ENCODE data around the gene HRH1. TPM values are rescaled to one million over a fixed set of nuclear protein-coding genes. Genes with fewer than 3 reads are reported as not detected.
A peak's percentile ranks its signal among the peaks of the same experiment; 100 is the strongest.

HRH1 gene
- total and polyA plus RNA-seq, 4 donors: 2.3 to 8.3 (median 4.6) TPM

GRCh38 chr3:11198070-11198469, 43.8 kb downstream of the HRH1 start:
- H3K27ac ChIP-seq (ENCODE audit: low read depth in 1 of 2, low read length in 1 of 2): peak overlapping the region in 1 of 2 donors; percentile 40
- no peak overlapping the region for H3K9ac ChIP-seq (ENCODE audit: insufficient read depth in 1 of 2, low read length in 2 of 2)
- DNase-seq (no peak), ATAC-seq (ENCODE audit: insufficient read depth, low FRiP score) (no peak)
- no peak for TF ChIP-seq CTCF (IDR thresholded peaks at IDR 0.05; ENCODE audit: control extremely low read depth, extremely low read depth)
- H3K4me1 ChIP-seq (ENCODE audit: control insufficient read depth in 5 of 5, insufficient read depth in 5 of 5, low read length in 5 of 5): peaks cover 0 to 24% (median 10%) of the 10 kb centered on the region in 5 donors
- H3K27me3 ChIP-seq (ENCODE audit: control insufficient read depth in 3 of 3, insufficient read depth in 3 of 3, low read length in 2 of 3): no peaks in the 10 kb centered on the region
- H3K4me3 ChIP-seq: no peak overlapping the region
- no peaks in the 10 kb centered on the region for H3K36me3 ChIP-seq (ENCODE audit: control insufficient read depth in 4 of 4, insufficient read depth in 4 of 4, low read length in 4 of 4)
- peaks cover 0 to 2% (median 0%) of the 10 kb centered on the region in 4 donors for H3K9me3 ChIP-seq (ENCODE audit: control insufficient read depth in 4 of 4, insufficient read depth in 3 of 4, low read length in 3 of 4)
- WGBS, 2 donors: 52 to 76% methylated on average over 8 of the region's 8 CpGs

- Histone ChIP-seq H3K27ac (ENCODE audit: low read depth in 1 of 2, low read length in 1 of 2) (no peak overlapping the region), H3K9me3 (ENCODE audit: control insufficient read depth in 4 of 4, insufficient read depth in 3 of 4, low read length in 3 of 4) (peaks cover 0 to 2% (median 0%) of the 10 kb centered on the region in 4 donors), H3K27me3 (ENCODE audit: control insufficient read depth in 3 of 3, insufficient read depth in 3 of 3, low read length in 2 of 3) (no peaks in the 10 kb centered on the region), H3K36me3 (ENCODE audit: control insufficient read depth in 4 of 4, insufficient read depth in 4 of 4, low read length in 4 of 4) (no peaks in the 10 kb centered on the region), H3K4me1 (ENCODE audit: control insufficient read depth in 5 of 5, insufficient read depth in 5 of 5, low read length in 5 of 5) (peaks cover 0 to 24% (median 10%) of the 10 kb centered on the region in 5 donors), H3K9ac (ENCODE audit: insufficient read depth in 1 of 2, low read length in 2 of 2) (no peak overlapping the region), H3K4me3 (no peak overlapping the region)
- 68 to 77% methylated on average over 4 of the region's 4 CpGs for WGBS, 2 donors
- no peak for TF ChIP-seq CTCF (IDR thresholded peaks at IDR 0.05; ENCODE audit: control extremely low read depth, extremely low read depth)
- no peak for DNase-seq
- no peak for ATAC-seq (ENCODE audit: insufficient read depth, low FRiP score)
Observed at GRCh38 chr3:11198495-11198894, 44.2 kb downstream of the HRH1 start.

GRCh38 chr3:11199902-11200845, 45.9 kb downstream of the HRH1 start:
- Histone ChIP-seq H3K36me3 (ENCODE audit: control insufficient read depth in 4 of 4, insufficient read depth in 4 of 4, low read length in 4 of 4) (no peaks in the 10 kb centered on the region), H3K4me3 (no peak overlapping the region), H3K9ac (ENCODE audit: insufficient read depth in 1 of 2, low read length in 2 of 2) (no peak overlapping the region), H3K27me3 (ENCODE audit: control insufficient read depth in 3 of 3, insufficient read depth in 3 of 3, low read length in 2 of 3) (no peaks in the 10 kb centered on the region), H3K27ac (ENCODE audit: low read depth in 1 of 2, low read length in 1 of 2) (peak overlapping the region in 1 of 2 donors; percentile 30), H3K4me1 (ENCODE audit: control insufficient read depth in 5 of 5, insufficient read depth in 5 of 5, low read length in 5 of 5) (peaks cover 0 to 25% (median 6%) of the 10 kb centered on the region in 5 donors), H3K9me3 (ENCODE audit: control insufficient read depth in 4 of 4, insufficient read depth in 3 of 4, low read length in 3 of 4) (no peaks in the 10 kb centered on the region)
- ATAC-seq (ENCODE audit: insufficient read depth, low FRiP score): no peak
- DNase-seq: no peak
- WGBS, 2 donors: 76 to 80% methylated on average over 5 of the region's 5 CpGs
- TF ChIP-seq CTCF (IDR thresholded peaks at IDR 0.05; ENCODE audit: control extremely low read depth, extremely low read depth): no peak
